Fibroblast of mammary gland (primary cell): ENCODE measurements around the gene FN1.

ENCODE experiments used
- DNase-seq: peaks from one replicate; pipeline ENCODE4 v3.0.0-alpha.2; 2010; ENCODE audit warnings: low read depth
- H3K4me3 ChIP-seq: 2 replicates; pipeline ENCODE4 v1.5.1; 2011; ENCODE audit warnings: low read depth, mild to moderate bottlenecking, low read length, moderate library complexity; ENCODE audit not compliant: control insufficient read depth
- CTCF ChIP-seq: conservative IDR thresholded peaks from 2 replicates; pipeline ENCODE4 v1.5.1; 2011; ENCODE audit warnings: low read depth, low read length, inconsistent platforms; ENCODE audit not compliant: control insufficient read depth, insufficient read depth

The FN1 gene

GRCh38 chr2:215418064-215418963, 17.6 kb downstream of the FN1 start:
- peak; percentile 76 for DNase-seq
- no peak overlapping the region for H3K4me3 ChIP-seq
- no peak for TF ChIP-seq CTCF

DNA sequence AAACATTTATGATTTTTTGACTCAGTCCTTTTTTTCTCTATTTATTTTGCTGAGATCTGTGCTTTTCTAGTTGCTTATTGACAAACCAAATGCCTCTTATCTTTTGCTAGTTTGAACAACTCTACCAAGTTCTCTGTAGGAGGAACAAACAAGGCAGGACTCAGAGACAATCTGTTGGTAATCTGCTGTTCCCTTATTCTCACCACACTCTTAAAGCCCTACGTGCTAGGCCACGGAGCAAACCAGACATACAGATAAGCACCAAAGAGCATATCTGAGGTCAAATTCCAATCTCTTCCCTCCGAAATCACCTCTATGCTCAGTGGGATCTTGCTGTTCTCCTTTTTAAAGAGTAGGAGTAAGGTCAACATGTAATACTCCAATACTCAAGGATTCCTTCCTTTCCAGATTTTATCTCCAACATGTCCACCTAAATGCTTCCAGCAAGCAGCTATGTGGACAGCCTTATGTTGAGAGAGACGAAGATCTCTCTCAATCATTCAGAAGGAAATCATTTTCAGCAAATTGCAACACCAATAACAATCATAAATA, 18.4 kb downstream of the FN1 start:
- DNase-seq, result peak; percentile 68
- no peak overlapping the region for H3K4me3 ChIP-seq
- TF ChIP-seq CTCF, result no peak

GRCh38 chr2:215416656-215417055, 19.2 kb downstream of the FN1 start:
- no peak for TF ChIP-seq CTCF
- no peak overlapping the region for H3K4me3 ChIP-seq
- DNase-seq, result peak; percentile 60

GRCh38 chr2:215415820-215416577, 19.9 kb downstream of the FN1 start:
- no peak for DNase-seq
- H3K4me3 ChIP-seq, result no peak overlapping the region
- no peak for TF ChIP-seq CTCF

DNA sequence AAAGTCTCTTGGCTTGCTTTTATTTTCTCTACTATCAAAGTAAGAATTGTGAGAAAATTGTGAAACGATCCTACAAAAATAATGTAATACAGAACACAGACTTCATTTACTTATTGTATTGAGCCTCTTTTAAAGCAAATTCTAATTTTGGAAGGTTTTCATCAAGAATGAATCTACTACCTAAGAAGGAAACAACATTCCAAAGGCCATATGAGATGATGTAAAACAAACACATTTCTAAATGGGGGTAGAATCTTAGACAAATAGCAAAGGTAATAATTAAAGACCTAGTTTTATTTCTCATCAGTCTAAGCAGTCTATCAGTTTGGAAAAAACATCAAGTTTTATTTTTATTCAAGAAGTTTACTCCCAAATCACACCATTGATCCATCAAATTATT, 20.6 kb downstream of the FN1 start:
- H3K4me3 ChIP-seq, result no peak overlapping the region
- no peak for TF ChIP-seq CTCF
- no peak for DNase-seq

GRCh38 chr2:215414674-215415073, 21.2 kb downstream of the FN1 start:
- no peak for TF ChIP-seq CTCF
- no peak overlapping the region for H3K4me3 ChIP-seq
- DNase-seq, result no peak
